ENCODE measurements around the gene CCNF.

The CCNF gene

DNA sequence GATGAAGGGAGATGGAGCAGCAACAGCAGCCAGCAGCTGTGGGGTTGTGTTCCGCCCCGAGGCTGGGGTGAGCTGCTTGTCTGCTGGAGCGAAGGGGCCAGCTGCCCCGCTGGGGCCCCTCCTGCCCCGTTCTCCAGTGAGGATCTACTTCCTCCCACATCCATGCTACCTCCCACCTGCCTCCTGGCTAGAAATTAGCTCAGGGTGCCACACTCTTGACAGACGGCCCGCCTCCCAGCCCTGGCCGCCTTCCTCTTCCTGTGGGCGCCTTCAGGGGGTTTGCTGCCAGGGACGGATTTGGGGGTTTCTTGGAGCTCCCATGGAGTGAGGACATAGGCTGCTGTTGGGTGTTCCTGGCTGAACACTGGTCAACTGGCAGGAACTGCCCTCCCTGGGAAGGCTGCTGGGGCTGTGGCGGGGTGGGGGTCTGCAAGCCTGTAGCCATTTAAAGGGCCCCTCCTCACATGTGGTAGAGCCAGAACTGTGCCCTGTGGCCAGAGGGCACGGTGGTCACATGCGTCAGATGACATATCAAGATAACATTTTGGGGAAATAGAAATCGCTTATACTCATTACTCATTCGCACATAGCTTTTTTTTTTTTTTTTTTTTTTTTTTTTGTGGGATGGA lies 58.8 kb downstream of the CCNF start:
- DNase-seq: peak; percentile 87

DNA sequence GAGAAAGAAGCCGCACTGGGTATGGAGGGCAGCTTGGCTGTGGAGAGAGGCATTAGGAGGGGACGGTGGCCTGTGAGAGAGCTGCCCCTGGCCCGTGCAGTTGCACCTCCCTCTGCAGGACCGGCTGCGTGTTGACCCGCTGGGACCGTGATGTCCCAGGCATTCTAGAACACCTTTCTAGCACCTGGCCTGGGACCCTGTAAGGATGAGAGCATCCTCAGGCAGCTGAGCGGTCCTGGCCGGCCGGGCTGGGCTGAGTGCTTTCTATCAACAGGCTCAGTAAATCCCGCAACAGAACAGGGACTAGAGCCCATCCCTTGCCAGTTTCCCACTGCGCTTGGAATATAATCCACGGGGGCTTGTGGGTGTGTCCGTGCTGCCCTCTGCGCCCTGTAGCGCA lies 60.3 kb downstream of the CCNF start:
- no peak for DNase-seq

DNA sequence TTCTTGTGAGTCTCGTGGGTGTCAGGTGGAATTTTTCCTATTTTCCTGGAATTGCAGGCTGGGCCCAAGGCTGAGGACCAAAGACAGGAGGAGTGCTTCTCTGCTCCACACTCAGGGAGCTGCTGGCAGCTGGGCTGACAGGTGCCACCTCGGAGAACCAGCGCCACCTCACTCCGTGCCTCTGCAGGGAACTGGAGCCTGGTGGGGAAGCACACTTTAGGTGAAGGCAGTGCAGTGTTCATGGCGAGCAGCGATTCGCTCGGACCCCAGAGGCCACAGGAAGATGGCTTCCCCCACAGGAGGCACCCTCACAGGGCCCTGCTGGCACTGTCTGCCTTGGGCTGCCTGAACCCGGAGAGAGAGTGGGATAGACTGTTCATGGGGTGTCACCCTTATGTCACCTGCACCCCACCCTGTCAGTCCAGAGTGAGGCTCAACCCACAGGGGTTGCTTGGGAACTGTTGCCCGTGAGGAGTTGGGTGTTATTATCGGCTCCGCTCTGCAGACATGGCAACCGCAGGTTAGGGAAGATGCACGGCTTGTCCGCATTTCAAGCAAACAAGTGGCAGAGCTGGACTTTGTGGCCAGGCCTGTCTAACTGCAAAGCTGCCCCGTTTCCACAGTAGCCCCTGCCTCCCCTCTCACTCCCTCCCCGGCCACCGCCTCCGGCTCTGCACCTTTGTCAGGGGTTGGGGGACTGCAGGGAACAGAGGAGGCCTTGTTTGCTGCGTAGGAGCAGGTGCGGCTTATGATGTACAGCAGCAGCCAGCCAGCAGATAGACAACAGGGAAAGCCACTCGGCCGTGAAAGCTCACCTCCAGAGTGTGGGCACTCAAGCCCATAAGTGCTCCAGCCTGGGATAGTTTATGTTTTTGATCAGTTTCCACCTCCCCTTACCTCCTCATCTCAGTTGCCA lies 61.2 kb downstream of the CCNF start:
- DNase-seq: no peak

DNA sequence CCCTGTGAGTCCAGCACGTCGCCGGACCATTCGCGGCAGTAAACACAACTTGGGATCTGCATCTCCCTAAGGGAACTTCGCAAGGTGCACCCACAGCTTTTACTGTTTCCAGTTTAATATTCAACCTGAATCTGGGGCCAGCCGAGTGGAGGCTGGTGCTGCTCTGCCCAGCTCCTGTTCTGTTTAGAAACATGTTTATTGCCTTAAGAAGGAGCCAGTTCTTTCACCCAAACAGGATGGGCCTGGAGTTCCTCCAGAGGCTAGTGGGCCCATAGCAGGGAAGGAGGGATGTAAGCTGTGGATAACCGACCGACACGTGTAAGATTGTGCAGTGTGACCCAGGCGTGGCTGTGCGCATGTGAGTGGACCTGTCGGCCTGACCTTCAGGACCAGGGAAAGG lies 63.0 kb downstream of the CCNF start:
- DNase-seq: no peak

DNA sequence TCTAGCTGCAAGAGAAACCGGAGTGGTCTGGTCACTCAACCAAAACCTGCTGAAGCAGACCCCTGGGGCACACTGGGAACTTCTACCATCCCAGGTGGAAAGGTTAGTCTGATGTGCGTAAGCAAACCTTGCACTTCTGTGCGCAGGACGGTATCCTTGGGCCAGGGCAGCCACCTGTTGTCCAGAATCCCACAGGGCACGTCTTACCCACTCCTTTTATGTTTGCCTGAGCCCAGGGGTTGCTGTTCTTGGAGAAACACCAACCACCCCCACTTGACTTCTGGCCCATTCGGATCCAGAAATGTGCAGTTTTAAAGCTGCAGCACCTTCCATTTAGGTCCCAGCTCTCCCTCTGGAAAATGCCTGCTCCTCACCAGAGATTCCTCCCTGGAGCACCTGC lies 64.4 kb downstream of the CCNF start:
- no peak for DNase-seq

DNA sequence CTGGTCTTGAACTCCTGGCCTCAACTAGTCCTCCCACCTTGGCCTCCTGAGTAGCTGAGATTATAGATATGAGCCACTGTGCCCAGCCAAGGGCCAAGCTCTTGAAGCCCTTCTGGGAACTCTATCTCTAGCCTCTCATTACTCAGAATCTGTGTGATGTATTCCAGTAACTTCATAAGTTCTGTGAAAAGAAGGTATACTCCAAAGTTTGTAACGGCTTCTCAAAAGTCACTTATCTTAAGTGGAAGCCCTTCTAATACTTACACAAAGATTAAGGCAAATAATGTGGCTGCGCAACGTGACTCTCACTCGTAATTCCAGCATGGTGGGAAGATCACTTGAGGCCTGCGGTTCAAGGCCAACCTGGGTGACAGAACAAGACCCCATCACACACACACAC lies 65.4 kb downstream of the CCNF start:
- no peak for DNase-seq

DNA sequence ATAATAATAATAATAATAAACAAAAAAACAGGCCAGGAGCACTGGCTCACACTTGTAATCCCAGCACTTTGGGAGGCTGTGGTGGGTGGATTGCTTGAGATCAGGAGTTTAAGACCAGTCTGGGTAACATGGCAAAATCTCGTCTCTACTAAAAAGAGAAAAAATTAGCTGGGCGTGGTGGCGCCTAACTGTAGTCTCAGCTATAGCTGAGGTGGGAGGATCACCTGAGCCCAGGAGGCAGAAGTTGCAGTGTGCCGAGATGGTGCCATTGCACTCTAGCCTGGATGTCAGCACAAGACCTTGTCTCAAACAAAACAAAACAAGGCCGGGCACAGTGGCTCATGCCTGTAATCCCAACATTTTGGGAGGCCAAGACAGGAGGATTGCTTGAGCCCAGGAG lies 65.8 kb downstream of the CCNF start:
- no peak for DNase-seq

DNA sequence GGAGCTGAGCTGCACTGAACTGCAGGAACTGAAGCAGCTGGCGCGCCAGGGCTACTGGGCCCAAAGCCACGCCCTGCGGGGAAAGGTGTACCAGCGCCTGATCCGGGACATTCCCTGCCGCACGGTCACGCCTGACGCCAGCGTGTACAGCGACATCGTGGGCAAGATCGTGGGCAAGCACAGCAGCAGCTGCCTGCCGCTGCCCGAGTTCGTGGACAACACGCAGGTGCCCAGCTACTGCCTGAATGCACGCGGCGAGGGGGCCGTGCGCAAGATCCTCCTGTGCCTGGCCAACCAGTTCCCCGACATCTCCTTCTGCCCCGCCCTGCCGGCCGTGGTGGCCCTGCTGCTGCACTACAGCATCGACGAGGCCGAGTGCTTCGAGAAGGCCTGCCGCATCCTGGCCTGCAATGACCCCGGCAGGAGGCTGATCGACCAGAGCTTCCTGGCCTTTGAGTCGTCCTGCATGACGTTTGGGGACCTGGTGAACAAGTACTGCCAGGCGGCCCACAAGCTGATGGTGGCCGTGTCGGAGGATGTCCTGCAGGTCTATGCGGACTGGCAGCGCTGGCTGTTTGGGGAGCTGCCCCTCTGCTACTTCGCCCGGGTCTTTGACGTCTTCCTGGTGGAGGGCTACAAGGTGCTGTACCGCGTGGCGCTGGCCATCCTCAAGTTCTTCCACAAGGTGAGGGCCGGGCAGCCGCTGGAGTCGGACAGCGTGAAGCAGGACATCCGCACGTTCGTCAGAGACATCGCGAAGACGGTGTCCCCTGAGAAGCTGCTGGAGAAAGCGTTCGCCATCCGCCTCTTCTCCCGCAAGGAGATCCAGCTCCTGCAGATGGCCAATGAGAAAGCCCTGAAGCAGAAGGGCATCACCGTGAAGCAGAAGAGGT lies 67.2 kb downstream of the CCNF start:
- no peak for DNase-seq

DNA sequence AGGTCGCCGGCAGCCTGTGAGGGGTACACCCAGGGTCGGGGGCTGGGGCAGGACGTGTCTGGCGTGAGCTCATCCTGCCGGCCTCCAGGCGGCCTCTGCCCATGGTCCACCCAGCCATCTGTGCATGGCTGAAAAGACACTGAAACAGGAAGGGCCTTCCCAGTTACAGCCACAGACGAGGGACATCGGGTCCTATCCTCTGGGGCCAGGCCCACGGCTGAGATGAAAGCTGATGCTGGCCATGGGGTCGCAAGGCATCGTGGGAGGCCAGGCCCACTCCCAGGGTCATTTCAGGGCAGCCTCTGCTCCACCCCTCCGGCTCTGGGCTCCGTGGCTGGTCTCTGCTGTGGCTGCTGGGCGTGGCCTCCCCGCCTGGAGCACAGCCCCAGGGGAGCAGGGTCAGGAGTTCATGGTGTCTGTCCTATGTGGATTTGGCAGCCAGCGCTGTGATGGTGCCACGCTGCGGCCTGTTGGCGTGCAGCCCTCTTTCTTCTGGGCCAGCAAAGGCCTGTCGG lies 67.9 kb downstream of the CCNF start:
- DNase-seq: peak; percentile 28

DNA sequence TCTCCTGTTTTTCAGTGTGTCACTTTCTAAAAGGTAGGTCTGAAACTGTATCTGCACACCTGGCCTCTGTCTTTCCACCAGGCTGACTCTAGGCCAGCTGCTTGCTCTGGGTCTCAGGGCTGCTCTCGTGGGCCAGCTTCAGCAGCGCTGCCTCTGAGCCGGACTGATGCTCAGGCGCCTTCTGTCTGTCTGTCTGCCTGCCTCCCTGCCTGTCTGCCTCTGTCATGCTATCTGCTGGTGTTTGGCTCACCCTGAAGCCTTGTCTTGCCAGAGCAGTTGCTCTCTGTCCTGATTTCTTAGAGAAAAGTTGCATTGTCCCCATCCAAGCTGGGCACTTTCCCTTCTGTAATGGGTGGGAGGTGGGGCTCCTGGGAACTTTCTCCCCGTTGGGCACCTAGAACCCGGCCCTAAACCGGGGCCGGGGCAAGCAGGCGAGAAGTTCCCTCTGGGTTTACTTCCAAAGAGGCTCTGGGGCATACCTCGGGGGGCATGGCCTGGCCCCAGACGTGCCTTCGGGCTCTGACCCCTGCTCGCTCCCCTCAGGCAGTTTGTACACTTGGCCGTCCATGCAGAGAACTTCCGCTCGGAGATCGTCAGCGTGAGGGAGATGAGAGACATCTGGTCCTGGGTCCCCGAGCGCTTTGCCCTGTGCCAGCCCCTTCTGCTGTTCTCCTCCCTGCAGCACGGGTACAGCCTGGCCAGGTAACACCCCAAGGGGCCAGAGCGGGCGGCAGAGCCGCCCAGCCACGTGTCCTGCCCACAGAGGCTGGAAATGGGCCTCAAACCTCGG lies 68.6 kb downstream of the CCNF start:
- DNase-seq: no peak

DNA sequence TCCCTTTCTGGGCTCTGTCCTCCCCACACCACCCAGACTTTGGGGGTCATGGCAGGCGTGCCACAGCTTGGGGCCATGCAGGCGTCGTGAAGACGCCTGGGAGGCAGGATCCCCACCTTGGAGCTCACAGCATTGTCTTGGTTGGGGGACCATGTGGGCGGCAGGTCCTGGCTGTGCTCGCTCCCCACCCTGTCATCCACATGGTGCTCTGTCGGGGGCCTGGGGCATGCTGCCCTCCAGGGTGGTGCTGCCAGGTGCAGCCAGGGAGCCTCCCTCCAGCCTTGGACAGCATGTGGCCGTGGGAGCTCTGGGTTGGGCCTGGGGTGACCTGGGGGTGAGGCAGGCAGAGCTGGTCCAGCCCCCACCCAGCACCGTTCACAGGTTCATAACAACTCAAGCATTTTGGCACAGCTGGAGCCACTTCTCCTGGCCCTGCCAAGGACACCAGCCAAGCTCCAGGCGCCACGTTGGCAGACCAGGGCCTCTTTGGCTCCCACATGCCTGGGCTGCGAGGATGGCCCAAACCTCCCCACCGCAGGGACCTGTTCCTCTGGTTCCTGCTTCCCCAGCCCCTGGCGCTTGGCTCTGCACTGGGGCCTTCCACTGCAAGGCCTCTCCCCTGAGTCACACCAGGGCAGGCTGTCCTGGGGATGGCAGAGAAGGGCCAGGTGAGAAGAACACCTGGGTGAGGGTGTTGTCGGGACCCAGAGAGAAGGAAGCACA lies 69.4 kb downstream of the CCNF start:
- no peak for DNase-seq

DNA sequence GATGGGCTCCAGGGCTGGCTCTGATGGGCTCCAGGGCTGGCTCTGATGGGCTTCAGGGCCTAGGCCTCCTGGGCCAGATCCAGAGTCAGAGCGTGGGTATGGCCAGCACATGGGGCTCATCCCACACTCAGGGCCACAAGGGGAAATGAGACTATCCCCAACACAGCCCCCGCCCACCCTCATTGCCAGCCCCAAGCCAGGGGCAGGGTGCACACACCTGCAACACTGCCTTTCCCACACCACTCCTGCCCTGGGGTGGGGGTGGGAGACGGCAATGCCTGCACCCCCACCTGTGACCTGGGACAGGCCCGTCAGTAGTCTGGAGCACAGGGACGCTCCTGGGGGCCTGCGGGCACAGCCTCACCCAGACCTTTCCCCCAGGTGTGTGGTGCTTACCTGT lies 70.2 kb downstream of the CCNF start:
- no peak for DNase-seq

DNA sequence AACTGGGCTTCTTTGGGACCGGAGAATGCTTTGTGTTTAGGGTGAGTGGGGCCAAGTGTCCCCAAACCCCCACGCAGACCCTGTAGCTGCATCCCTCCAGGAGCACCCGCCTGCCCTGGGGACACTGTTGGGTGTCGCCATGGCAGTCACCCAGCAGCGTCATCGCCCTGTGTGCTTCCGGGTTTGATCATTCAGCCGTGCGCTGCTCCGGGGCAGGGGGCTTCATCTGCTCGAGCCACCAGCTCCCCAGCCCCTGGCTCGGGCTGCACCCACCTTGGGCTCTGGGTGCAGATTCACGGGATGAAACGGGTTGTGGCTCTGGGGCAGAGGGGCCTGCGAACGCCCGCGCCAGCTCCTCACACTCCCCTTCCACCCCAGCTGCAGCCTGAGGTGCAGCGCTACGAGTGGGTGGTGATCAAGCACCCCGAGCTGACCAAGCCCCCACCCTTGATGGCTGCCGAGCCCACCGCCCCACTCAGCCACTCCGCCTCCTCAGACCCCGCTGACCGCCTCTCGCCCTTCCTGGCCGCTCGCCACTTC lies 70.7 kb downstream of the CCNF start:
- DNase-seq: no peak

DNA sequence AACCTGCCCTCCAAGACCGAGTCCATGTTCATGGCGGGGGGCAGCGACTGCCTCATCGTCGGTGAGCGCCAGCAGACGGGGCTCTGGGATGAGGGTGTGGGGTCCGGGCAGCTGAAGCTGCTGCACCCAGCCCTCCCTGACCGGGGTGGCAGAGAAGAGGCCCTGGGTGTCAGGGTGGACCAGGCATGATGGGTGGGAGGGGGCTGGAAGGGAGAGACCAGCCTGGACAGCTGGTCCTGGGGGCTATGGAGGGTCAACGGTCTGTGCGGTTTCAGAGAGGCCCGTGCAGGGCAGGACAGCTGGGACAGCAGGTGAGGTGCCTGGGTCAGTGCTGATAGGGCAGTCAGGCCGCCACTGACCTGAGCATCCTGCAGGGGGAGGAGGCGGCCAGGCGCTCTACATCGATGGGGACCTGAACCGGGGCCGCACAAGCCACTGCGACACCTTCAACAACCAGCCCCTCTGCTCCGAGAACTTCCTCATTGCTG lies 71.2 kb downstream of the CCNF start:
- DNase-seq: no peak

DNA sequence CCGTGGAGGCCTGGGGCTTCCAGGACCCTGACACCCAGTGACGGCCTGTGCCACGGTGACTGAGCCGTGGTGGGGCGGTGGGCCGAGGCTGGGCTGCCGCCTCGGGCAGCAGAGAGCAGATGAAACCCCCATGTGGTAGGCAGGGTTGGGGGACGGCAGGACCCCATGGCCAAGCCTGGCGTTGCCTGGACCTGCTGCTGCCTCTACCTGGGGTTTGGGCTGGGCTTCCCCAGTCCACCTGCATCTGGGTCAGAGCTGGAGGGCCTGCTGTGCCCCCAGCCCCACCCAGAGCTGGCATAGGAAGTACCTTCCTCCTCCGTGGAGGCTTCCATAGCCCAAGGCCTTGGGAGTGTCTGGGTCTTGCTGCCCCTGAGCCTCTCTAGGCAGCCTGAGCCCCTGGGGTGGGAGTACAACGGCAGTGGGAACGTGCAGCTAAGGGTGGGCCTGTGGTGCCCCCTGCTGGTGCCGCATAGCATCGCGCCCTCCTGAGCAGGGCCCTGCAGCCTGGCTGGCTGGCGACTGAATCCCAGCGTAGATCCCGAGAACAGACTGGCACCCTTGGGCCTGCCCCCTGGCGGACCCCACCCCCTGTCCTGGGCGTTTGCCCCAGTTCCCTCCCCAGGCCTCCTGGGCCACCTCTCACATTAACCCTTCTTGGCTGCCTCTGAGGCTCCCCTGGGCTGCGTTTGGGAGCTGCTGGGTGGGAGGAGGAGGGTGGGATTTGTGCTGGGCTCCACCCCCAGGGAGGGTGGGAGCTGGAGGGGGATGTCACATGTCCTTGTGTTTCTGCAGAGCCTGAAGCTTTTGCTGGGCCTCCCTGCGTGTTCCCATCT lies 71.9 kb downstream of the CCNF start:
- DNase-seq: no peak

DNA sequence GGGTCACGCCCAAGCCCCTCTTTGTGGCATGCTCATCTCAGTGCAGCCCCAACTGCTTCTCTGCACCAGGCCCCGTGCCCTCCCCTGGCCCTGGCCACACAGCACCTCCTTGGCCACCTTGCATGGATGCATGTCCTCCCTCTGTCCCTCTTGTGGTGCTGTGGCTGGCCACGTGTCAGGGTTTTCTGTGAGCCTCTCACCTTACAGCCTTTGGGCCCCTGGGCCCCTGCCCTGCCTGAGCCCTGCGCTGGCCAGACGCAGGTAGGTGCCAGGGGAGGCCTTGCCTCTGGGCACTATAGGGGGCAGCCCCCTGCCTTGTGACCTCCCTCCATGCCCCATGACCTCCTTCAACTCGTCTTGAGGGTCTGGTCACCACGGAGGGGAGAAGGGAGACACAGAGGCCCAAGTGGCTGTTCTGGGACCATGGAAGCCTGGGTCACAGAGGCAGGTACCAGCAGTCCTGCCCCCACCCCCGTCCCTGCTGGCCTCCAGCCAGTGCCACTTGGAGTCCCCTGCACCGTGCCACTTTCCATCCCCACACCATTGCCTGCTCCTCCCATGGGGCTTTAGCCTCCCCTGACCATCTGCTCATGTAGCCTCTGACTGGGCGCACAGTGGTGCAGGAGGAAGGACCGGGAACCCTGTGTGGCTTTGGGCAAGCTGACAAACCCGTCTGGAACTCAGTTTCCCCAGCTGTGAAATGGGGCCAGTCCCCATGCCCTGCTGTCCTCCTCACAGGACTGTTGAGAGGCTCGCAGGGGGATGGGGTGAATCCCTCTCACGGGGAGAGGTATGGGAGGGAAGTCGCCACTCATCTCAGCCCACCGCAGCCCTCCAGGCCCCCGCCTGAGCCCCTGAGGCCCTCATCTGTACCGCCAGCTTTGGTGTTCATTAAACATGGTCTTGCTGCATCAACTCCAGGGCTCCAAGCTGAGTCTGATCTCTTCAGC lies 73.0 kb downstream of the CCNF start:
- DNase-seq: no peak

DNA sequence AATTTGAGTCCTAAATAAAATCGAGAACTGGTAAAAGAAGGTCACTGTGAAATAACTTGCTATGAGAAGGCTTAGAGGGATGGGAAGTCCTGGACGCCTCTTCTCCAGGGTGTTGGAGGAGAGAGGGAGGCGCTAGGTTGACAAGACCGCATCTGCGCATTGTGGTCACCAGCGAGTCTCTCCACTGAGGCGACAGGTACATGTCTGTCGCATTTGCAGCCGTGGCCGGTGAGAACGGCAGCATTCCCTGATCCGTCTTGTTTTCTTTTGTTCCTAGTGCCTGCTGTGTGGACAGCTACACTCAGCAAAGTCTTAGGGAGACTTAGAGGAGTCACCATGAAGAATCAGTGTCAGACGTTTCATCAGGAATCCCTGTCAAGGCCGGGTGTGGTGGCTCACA lies 76.4 kb downstream of the CCNF start:
- no peak for DNase-seq

DNA sequence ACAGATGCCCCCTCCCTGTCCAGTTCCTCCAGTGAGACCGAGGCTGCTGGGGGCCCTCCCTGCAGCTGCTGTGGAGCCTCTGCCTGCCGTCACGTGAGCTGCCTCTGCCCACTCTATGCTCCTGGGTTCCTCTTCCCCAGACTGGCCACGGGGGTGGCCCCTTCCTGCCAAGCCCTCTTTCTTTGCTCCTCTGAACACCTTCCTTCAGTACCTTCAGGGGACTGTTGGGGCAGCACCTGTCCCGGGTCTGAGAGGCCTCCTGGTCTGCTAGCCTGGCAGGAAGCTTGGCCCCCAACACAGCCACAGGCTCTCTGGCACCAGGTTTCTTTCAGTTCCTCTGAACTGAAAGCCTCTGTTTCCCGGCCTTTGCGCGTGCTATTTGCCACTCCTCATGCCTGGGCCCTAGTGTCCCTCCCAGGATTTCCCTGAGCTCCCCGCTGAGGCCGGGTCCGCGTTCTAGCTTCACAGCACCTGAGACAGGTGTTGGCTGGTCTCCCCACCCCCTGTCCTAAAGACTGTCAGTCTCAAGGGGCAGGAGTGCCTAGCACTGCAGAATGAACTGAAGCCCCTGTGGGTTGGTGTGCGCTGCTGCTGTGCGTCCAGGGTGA lies 77.9 kb downstream of the CCNF start:
- peak; percentile 25 for DNase-seq

DNA sequence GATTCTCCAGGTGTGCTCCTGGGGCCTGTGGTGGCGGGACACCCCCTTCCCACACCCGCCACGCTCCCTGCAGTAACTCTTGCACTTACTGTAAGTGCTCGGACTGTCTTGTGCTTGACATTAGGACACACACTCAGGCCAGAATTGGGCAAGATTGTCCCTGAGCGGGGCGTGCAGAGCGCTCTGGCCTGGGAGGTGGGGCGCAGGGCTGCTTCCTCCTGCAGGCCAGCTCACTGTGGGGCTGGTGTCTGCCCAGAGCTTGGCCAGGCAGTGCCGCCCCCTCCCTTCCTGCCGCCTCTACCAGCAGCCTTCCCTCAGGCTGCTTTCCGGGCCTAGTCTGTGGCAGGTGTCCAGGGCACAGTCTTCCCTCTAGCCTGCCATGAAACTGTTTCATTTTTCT lies 78.4 kb downstream of the CCNF start:
- no peak for DNase-seq

Data from GF-D8 (cell line).